ENCODE results near the gene PDCD5. TPM values are rescaled to one million over a fixed set of nuclear protein-coding genes. Genes with fewer than 3 reads are reported as not detected.

The PDCD5 gene
- total RNA-seq, 1 experiment from 2014 or later, result 118 TPM

DNA sequence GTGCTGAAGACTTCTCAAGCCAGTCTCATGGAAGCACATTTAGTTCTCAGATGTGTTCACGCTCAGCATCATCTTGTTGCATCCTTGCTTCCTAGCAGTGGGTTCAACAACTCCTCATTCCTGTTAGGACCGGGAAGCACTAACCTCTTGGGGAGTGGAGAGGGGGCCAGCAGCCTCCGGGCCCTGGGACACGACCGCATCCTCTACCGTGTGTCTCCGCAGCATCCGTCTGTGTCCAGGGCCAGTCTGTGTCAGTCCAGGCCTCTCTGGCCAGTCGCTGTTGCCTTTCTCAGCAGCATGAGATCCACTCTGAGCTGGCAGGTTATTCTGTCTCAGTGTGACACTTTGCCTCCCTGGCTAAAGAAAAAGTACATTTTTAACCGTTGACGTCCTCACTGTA, 17.0 kb downstream of the PDCD5 start:
- H4K91ac ChIP-seq (ENCODE audit: insufficient read length, low read depth, low read length), result no peak overlapping the region
- H2AFZ ChIP-seq (ENCODE audit: low read length), result no peak overlapping the region
- H3K27ac ChIP-seq (ENCODE audit: insufficient read length, low read depth, low read length), result no peak overlapping the region
- H4K5ac ChIP-seq (ENCODE audit: insufficient read length, low read depth, low read length), result no peak overlapping the region
- no peak overlapping the region for H3K56ac ChIP-seq (ENCODE audit: insufficient read length, low read depth, low read length)
- no CpG with 5 or more reads among the region's 11 CpGs for WGBS (ENCODE audit: extremely low coverage, insufficient read length, low lambda C conversion rate)
- no peaks in the 10 kb centered on the region for H3K4me1 ChIP-seq (ENCODE audit: insufficient read depth, low read length)
- no peak overlapping the region for H3K14ac ChIP-seq (ENCODE audit: insufficient read depth, low read length)
- no peak overlapping the region for H3K4me2 ChIP-seq (ENCODE audit: insufficient read depth, insufficient read length, low read length)
- TF ChIP-seq, protein P1, sequence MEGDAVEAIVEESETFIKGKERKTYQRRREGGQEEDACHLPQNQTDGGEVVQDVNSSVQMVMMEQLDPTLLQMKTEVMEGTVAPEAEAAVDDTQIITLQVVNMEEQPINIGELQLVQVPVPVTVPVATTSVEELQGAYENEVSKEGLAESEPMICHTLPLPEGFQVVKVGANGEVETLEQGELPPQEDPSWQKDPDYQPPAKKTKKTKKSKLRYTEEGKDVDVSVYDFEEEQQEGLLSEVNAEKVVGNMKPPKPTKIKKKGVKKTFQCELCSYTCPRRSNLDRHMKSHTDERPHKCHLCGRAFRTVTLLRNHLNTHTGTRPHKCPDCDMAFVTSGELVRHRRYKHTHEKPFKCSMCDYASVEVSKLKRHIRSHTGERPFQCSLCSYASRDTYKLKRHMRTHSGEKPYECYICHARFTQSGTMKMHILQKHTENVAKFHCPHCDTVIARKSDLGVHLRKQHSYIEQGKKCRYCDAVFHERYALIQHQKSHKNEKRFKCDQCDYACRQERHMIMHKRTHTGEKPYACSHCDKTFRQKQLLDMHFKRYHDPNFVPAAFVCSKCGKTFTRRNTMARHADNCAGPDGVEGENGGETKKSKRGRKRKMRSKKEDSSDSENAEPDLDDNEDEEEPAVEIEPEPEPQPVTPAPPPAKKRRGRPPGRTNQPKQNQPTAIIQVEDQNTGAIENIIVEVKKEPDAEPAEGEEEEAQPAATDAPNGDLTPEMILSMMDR (conservative IDR thresholded peaks at IDR 0.05), result no peak
- H2BK120ac ChIP-seq (ENCODE audit: low read depth, low read length, poor library complexity, severe bottlenecking), result no peak overlapping the region
- no peaks in the 10 kb centered on the region for H3K79me2 ChIP-seq (ENCODE audit: insufficient read depth, low read length)
- no peak overlapping the region for H3K9ac ChIP-seq (ENCODE audit: extremely low read depth, insufficient read length, low read length)
- no peak overlapping the region for H2BK20ac ChIP-seq (ENCODE audit: low read depth, low read length, poor library complexity, severe bottlenecking)
- H4K20me1 ChIP-seq (ENCODE audit: control insufficient read depth, insufficient read depth, insufficient read length), result no peaks in the 10 kb centered on the region
- H3K4me3 Mint-ChIP-seq, result no peak overlapping the region
- H3K9me3 ChIP-seq (ENCODE audit: control insufficient read depth, low read depth, low read length), result no peaks in the 10 kb centered on the region
- H2BK15ac ChIP-seq (ENCODE audit: low read depth, low read length), result no peak overlapping the region
- no peak overlapping the region for H3K18ac ChIP-seq (ENCODE audit: insufficient read length, low read depth, low read length)
- H3K9me3 Mint-ChIP-seq, result peaks cover 5 to 11% of the 10 kb centered on the region in 2 experiments; a peak in 4 of 5 replicates
- H2BK5ac ChIP-seq (ENCODE audit: insufficient read length, low read length), result no peak overlapping the region
- peaks cover 7 to 8% of the 10 kb centered on the region in 2 experiments for H3K4me1 Mint-ChIP-seq
- H2BK12ac ChIP-seq (ENCODE audit: insufficient read length, low read depth, low read length), result no peak overlapping the region
- DNase-seq, result no peak
- peaks cover 51 to 78% (median 77%) of the 10 kb centered on the region in 3 experiments for H3K36me3 Mint-ChIP-seq (ENCODE audit: insufficient read depth in 1 of 3, low read depth in 3 of 3)
- no peaks in the 10 kb centered on the region for H3K79me1 ChIP-seq (ENCODE audit: insufficient read depth, low read depth, low read length, poor library complexity, severe bottlenecking)
- H3K27me3 Mint-ChIP-seq (ENCODE audit: low read depth), result peaks cover 2% of the 10 kb centered on the region; the same call in 1 of the 2 replicates
- no peak overlapping the region for H3T11ph ChIP-seq (ENCODE audit: low read length)
- H3K4ac ChIP-seq (ENCODE audit: low read depth, low read length), result no peak overlapping the region
- no peak overlapping the region for H3K27ac Mint-ChIP-seq
- H3K27me3 ChIP-seq (ENCODE audit: insufficient read depth, low read length), result no peaks in the 10 kb centered on the region
- H2AK5ac ChIP-seq (ENCODE audit: insufficient read length, low read length), result no peak overlapping the region
- no peaks in the 10 kb centered on the region for H3K23me2 ChIP-seq (ENCODE audit: insufficient read length, low read depth, low read length, poor library complexity, severe bottlenecking)
- H3K23ac ChIP-seq (ENCODE audit: insufficient read length, low read depth, low read length), result no peak overlapping the region
- H4K8ac ChIP-seq (replicated peaks; ENCODE audit: insufficient read length, low read depth, low read length), result no peak overlapping the region
